Activated CD8-positive, alpha-beta memory T cell treated with anti-CD3 and anti-CD28 coated beads for 1 hour (primary cell): Measurements from ENCODE around the gene GLIS1.
"Not testable (repeated sequence)": the region's sequence is repeated elsewhere in the genome, so short reads cannot be mapped to it uniquely, and the experiment has no call there.

Experiments used
- DNase-seq, 2 donors: peaks; one replicate each; pipeline ENCODE4 v3.0.0-alpha.2; 2020; ENCODE audit warnings: low read depth in 1 of 2; ENCODE audit errors: extremely low read depth in 1 of 2

Gene GLIS1

GRCh38 chr1:53739109-53739681, at the start of gene GLIS1:
GLIS1 (minus strand) TSS chr1:53739164; CDS start chr1:53738064, 1,100 bp downstream.
- DNase-seq: no peak

- DNase-seq: no peak
Observed at GRCh38 chr1:53787655-53788054, 48.7 kb upstream of the GLIS1 start.

GRCh38 chr1:53783056-53783455, 44.1 kb upstream of the GLIS1 start:
- DNase-seq: no peak

GRCh38 chr1:53781654-53782053, 42.7 kb upstream of the GLIS1 start:
- no peak for DNase-seq

- DNase-seq: no peak
Observed at GRCh38 chr1:53777272-53777671, 38.3 kb upstream of the GLIS1 start.

- DNase-seq: no peak
Observed at GRCh38 chr1:53771648-53772047, 32.7 kb upstream of the GLIS1 start.

GRCh38 chr1:53769780-53770179, 30.8 kb upstream of the GLIS1 start:
- DNase-seq: no peak

GRCh38 chr1:53769184-53769583, 30.2 kb upstream of the GLIS1 start:
- DNase-seq: no peak

- DNase-seq: no peak
Observed at GRCh38 chr1:53766831-53767405, 28.0 kb upstream of the GLIS1 start.

GRCh38 chr1:53766194-53766742, 27.3 kb upstream of the GLIS1 start:
- DNase-seq: no peak

- DNase-seq: no peak
Observed at GRCh38 chr1:53765657-53766056, 26.7 kb upstream of the GLIS1 start.

- DNase-seq: no peak
Observed at GRCh38 chr1:53763911-53764310, 24.9 kb upstream of the GLIS1 start.

- no peak for DNase-seq
Observed at GRCh38 chr1:53763461-53763860, 24.5 kb upstream of the GLIS1 start.

- not testable (repeated sequence) for DNase-seq
Observed at GRCh38 chr1:53760497-53760896, 21.5 kb upstream of the GLIS1 start.

GRCh38 chr1:53755874-53756273, 16.9 kb upstream of the GLIS1 start:
- no peak for DNase-seq

GRCh38 chr1:53754484-53755312, 15.7 kb upstream of the GLIS1 start:
- DNase-seq: no peak

- no peak for DNase-seq
Observed at GRCh38 chr1:53752281-53752680, 13.3 kb upstream of the GLIS1 start.

GRCh38 chr1:53747841-53748240, 8.9 kb upstream of the GLIS1 start:
- no peak for DNase-seq

GRCh38 chr1:53740621-53741105, 1.7 kb upstream of the GLIS1 start:
- no peak for DNase-seq

GRCh38 chr1:53738205-53739108, 507 bp downstream of the GLIS1 start:
- no peak for DNase-seq
